GM12878 (cell line): ENCODE results near the gene PDCD1LG2. TPM values are rescaled to one million over a fixed set of nuclear protein-coding genes. Genes with fewer than 3 reads are reported as not detected.

ENCODE experiments used
- ATAC-seq: fragments of 200-7000 bp; cut with Tn5 transposase; 3 replicates; pipeline ENCODE4 v1.9.1; 2020; ENCODE audit warnings: mild to moderate bottlenecking, moderate library complexity
- BruUV-seq: library from RNA; stranded (reverse); fragments of 400-500 nt; replicated peaks from 2 replicates; lab custom pipeline; 2021; lab: Mats Ljungman, UMichigan
- CTCF ChIA-PET: fragments of 300-600 bp; sonication (Branson Sonifier 250); formaldehyde crosslinking; extraction: SDS; loops from one replicate; lab custom pipeline; 2021; ENCODE audit warnings: inconsistent platforms; lab: Yijun Ruan, JAX
- POLR2A ChIA-PET: fragments of 350-600 bp; formaldehyde crosslinking; extraction: SDS; loops from one replicate; lab custom pipeline; 2021; ENCODE audit warnings: inconsistent platforms; lab: Charles Lee
- RAD21 ChIA-PET: fragments of 300-600 bp; sonication (Branson Sonifier 250); formaldehyde crosslinking; loops from one replicate; lab custom pipeline; 2023; ENCODE audit warnings: antibody characterized with exemption; ENCODE audit not compliant: unreplicated experiment; lab: Charles Lee
- SMC1A ChIA-PET: fragments of 300-600 bp; sonication (Branson Sonifier 250); formaldehyde crosslinking; loops from one replicate; lab custom pipeline; 2023; ENCODE audit not compliant: unreplicated experiment, uncharacterized antibody; lab: Charles Lee
- DNase-seq: peaks from one replicate; pipeline ENCODE4 v3.0.0-alpha.2; 2011; ENCODE audit warnings: low read depth, low spot score
- FAIRE-seq: peaks from 3 replicates; lab custom pipeline; 2011; peaks lifted over from hg19 to GRCh38; lab: Jason Lieb, UNC
- H2AFZ ChIP-seq: 2 replicates; pipeline ENCODE4 v1.6.0; 2011; ENCODE audit warnings: low read depth, low read length, control low read depth; ENCODE audit not compliant: control insufficient read depth
- H3K27ac ChIP-seq: 2 replicates; pipeline ENCODE4 v1.5.1; 2011; ENCODE audit warnings: control low read depth; ENCODE audit not compliant: control insufficient read depth, insufficient read depth
- H3K27me3 ChIP-seq, 2 experiments: replicated peaks in 1 of 2; 2 replicates each; pipeline versions ENCODE4 v1.6.0 to v1.6.1; 2011; ENCODE audit warnings: low read length in 1 of 2; ENCODE audit not compliant: control insufficient read depth in 2 of 2, insufficient read depth in 2 of 2
- H3K36me3 ChIP-seq, 2 experiments: 2 replicates each; pipeline ENCODE4 v1.5.1; 2011; ENCODE audit warnings: low read length in 1 of 2; ENCODE audit not compliant: control insufficient read depth in 2 of 2, insufficient read depth in 2 of 2
- H3K4me1 ChIP-seq: 2 replicates; pipeline ENCODE4 v1.6.1; 2011; ENCODE audit warnings: mild to moderate bottlenecking, low read length, moderate library complexity, mixed read lengths; ENCODE audit not compliant: control insufficient read depth, insufficient read depth
- H3K4me2 ChIP-seq: 2 replicates; pipeline ENCODE4 v1.6.0; 2011; ENCODE audit warnings: control low read depth; ENCODE audit not compliant: control insufficient read depth, insufficient read depth
- H3K4me3 ChIP-seq: fragments of 200-600 bp; sonication (generic); 2 replicates; pipeline ENCODE4 v1.5.1; 2016
- H3K79me2 ChIP-seq: 2 replicates; pipeline ENCODE4 v1.6.0; 2011; ENCODE audit warnings: low read length; ENCODE audit not compliant: control insufficient read depth, insufficient read depth
- H3K9ac ChIP-seq: 2 replicates; pipeline ENCODE4 v1.8.0; 2011; ENCODE audit warnings: low read length, control low read depth, mixed read lengths; ENCODE audit not compliant: control insufficient read depth, insufficient read depth
- H3K9me3 ChIP-seq: replicated peaks from 3 replicates; pipeline ENCODE4 v1.5.1; 2011; ENCODE audit warnings: mild to moderate bottlenecking, low read length; ENCODE audit not compliant: control insufficient read depth, insufficient read depth
- H4K20me1 ChIP-seq: 2 replicates; pipeline ENCODE4 v1.6.0; 2011; ENCODE audit not compliant: control insufficient read depth, insufficient read depth
- IRF3 ChIP-seq: fragments of 450-650 bp; IDR thresholded peaks from 2 replicates; pipeline ENCODE4 v1.6.1; 2014; ENCODE audit warnings: mild to moderate bottlenecking
- LARP7 ChIP-seq: fragments of 450-650 bp; IDR thresholded peaks from 2 replicates; pipeline ENCODE4 v1.6.1; 2017; ENCODE audit warnings: mild to moderate bottlenecking
- NFXL1 ChIP-seq: fragments of 450-650 bp; IDR thresholded peaks from 2 replicates; pipeline ENCODE4 v1.6.1; 2017; ENCODE audit warnings: antibody characterized with exemption, mild to moderate bottlenecking, borderline replicate concordance
- POLR2AphosphoS5 ChIP-seq: IDR thresholded peaks from 2 replicates; pipeline ENCODE4 v1.6.1; 2011; ENCODE audit warnings: mild to moderate bottlenecking, low read length, inconsistent platforms
- SKIL ChIP-seq: fragments of 450-650 bp; IDR thresholded peaks from 2 replicates; pipeline ENCODE4 v1.6.1; 2017; ENCODE audit warnings: mild to moderate bottlenecking, low read depth, inconsistent platforms; ENCODE audit not compliant: poor library complexity, severe bottlenecking
- WGBS: methylation state at CpG from one replicate; pipeline ENCODE4 v1.1.6; 2016; ENCODE audit warnings: low lambda C conversion rate; ENCODE audit not compliant: insufficient replicate concordance, insufficient coverage; ENCODE audit errors: missing lambda C conversion rate; 5-methylcytosine and 5-hydroxymethylcytosine counted together
- in situ Hi-C: fragments of 300-500 bp; cut with MboI; formaldehyde crosslinking; loops from 9 replicates; pipeline ENCODE4 v1.14.3; 2018; ENCODE audit warnings: mixed read lengths
- intact Hi-C: fragments of 100-400 bp; cut with micrococcal nuclease; formaldehyde crosslinking; loops from one replicate; pipeline ENCODE4 v1.14.2; 2022; ENCODE audit not compliant: unreplicated experiment
- polyA plus RNA-seq, 11 experiments: library from polyadenylated mRNA; depleted of rRNA in 4 of 11; unstranded in 6 of 11; stranded (reverse) in 5 of 11; fragments of >200 nt; fragmentation: Nextera tagmentation in 4 of 11; fragmentation: Illumina TruSeq in 1 of 11; extraction: Ambion mirVana in 4 of 11; extraction: Trizol in 1 of 11; gene quantifications; 1 replicate in 1 of 11; 2 replicates in 10 of 11; pipeline versions ENCODE4 v1.2.1 to v1.2.3, GENCODE V29; 2011 to 2016; ENCODE audit warnings: inconsistent platforms in 2 of 11, missing spikeins in 2 of 11, low read depth in 1 of 11
- total RNA-seq, 4 experiments: library from RNA; depleted of rRNA in 3 of 4; stranded (reverse); fragments of >200 nt in 3 of 4; fragmentation: Illumina TruSeq in 1 of 4; extraction: Trizol in 1 of 4; gene quantifications; 2 replicates each; pipeline versions ENCODE4 v1.2.1 to v1.2.3, GENCODE V29; 2013 to 2021

The PDCD1LG2 gene
- total and polyA plus RNA-seq, 10 of the 15 experiments (the other 5 are each of a cell fraction or from before 2014, with no cell fraction given), result 1.5 to 37.3 (median 3.0) TPM

- intact Hi-C loops, result no loop called here
- DNase-seq (no peak), FAIRE-seq (no peak), ATAC-seq (no peak)
- Histone ChIP-seq H3K4me1 (peaks cover 6% of the 10 kb centered on the region; the same call in 1 of the 2 replicates), H3K79me2 (no peaks in the 10 kb centered on the region), H3K4me3 (no peak overlapping the region), H4K20me1 (no peaks in the 10 kb centered on the region), H3K9me3 (no peaks in the 10 kb centered on the region), H2AFZ (no peak overlapping the region), H3K4me2 (no peak overlapping the region), H3K27me3 (no peaks in the 10 kb centered on the region), H3K36me3 (no peaks in the 10 kb centered on the region; a peak in 1 of 4 replicates), H3K27ac (no peak overlapping the region), H3K9ac (no peak overlapping the region)
- TF ChIP-seq NFXL1 (no peak), SKIL (no peak), IRF3 (no peak), POLR2AphosphoS5 (no peak), LARP7 (no peak)
- BruUV-seq, result TSS peak; percentile 24
- 96% methylated on average over 4 of the region's 4 CpGs for WGBS
- POLR2A ChIA-PET, result interaction anchor here (0.8 to 1.8 kb wide), 5 partner anchors 8 to 32 kb away, joined by 3 to 5 read pairs (median 5); no protein-coding TSS in a partner anchor
- SMC1A ChIA-PET, result interaction anchor here (0.6 to 25.5 kb wide), 11 partner anchors 9 to 788 kb away, joined by 3 to 389 read pairs (median 5); no protein-coding TSS in a partner anchor
- in situ Hi-C loops, result no loop called here
- CTCF ChIA-PET, result interaction anchor here (0.6 to 1.6 kb wide), 6 partner anchors 8 to 83 kb away, joined by 3 to 6 read pairs (median 4); no protein-coding TSS in a partner anchor
- RAD21 ChIA-PET, result interaction anchor here (0.7 to 0.9 kb wide), 2 partner anchors 70 to 237 kb away, joined by 3 read pairs; no protein-coding TSS in a partner anchor
Measured at GRCh38 chr9:5549658-5550650, 39.6 kb downstream of the PDCD1LG2 start.
